Measurements from ENCODE around the gene NHSL1. TPM values are rescaled to one million over a fixed set of nuclear protein-coding genes. Genes with fewer than 3 reads are reported as not detected.

NHSL1 gene
- total RNA-seq, result under 1 TPM; 0.68 to 0.76 TPM

- Mint-ChIP-seq H3K4me3 (no peak within 1 kb of the TSS), H3K9me3 (no peaks in the 10 kb centered on the region), H3K36me3 (no peaks in the 10 kb centered on the region), H3K27me3 (peaks cover 27% of the 10 kb centered on the region), H3K27ac (no peak within 1 kb of the TSS), H3K4me1 (peaks cover 4% of the 10 kb centered on the region)
- no peak for DNase-seq
These were observed at the start of gene NHSL1 for GRCh38 chr6:138499303-138500018. Gene NHSL1, minus strand, starts transcription at chr6:138499494. Its CDS starts 204 bp downstream, at chr6:138499290.

GRCh38 chr6:138546733-138547185 lies 47.5 kb upstream of the NHSL1 start:
- peaks cover 21% of the 10 kb centered on the region for H3K27me3 Mint-ChIP-seq
- H3K4me3 Mint-ChIP-seq, result no peak overlapping the region
- H3K27ac Mint-ChIP-seq, result no peak overlapping the region
- no peaks in the 10 kb centered on the region for H3K9me3 Mint-ChIP-seq
- peaks cover 4% of the 10 kb centered on the region for H3K4me1 Mint-ChIP-seq
- peak; percentile 4 for DNase-seq
- no peaks in the 10 kb centered on the region for H3K36me3 Mint-ChIP-seq

GRCh38 chr6:138545621-138545980 lies 46.3 kb upstream of the NHSL1 start:
- no peak overlapping the region for H3K27ac Mint-ChIP-seq
- no peak overlapping the region for H3K4me3 Mint-ChIP-seq
- H3K27me3 Mint-ChIP-seq, result peaks cover 21% of the 10 kb centered on the region
- no peaks in the 10 kb centered on the region for H3K36me3 Mint-ChIP-seq
- no peaks in the 10 kb centered on the region for H3K9me3 Mint-ChIP-seq
- peaks cover 4% of the 10 kb centered on the region for H3K4me1 Mint-ChIP-seq
- no peak for DNase-seq

- H3K27ac Mint-ChIP-seq, result no peak overlapping the region
- no peak overlapping the region for H3K4me3 Mint-ChIP-seq
- peaks cover 4% of the 10 kb centered on the region for H3K4me1 Mint-ChIP-seq
- H3K9me3 Mint-ChIP-seq, result no peaks in the 10 kb centered on the region
- H3K36me3 Mint-ChIP-seq, result no peaks in the 10 kb centered on the region
- no peak for DNase-seq
- peaks cover 21% of the 10 kb centered on the region for H3K27me3 Mint-ChIP-seq
These were observed 45.2 kb upstream of the NHSL1 start for GRCh38 chr6:138544501-138544900.

- peaks cover 4% of the 10 kb centered on the region for H3K4me1 Mint-ChIP-seq
- H3K36me3 Mint-ChIP-seq, result no peaks in the 10 kb centered on the region
- H3K4me3 Mint-ChIP-seq, result no peak overlapping the region
- peaks cover 25% of the 10 kb centered on the region for H3K27me3 Mint-ChIP-seq
- H3K27ac Mint-ChIP-seq, result no peak overlapping the region
- DNase-seq, result no peak
- no peaks in the 10 kb centered on the region for H3K9me3 Mint-ChIP-seq
These were observed 44.4 kb upstream of the NHSL1 start for GRCh38 chr6:138543657-138544056.

GRCh38 chr6:138541823-138542481 lies 42.7 kb upstream of the NHSL1 start:
- H3K36me3 Mint-ChIP-seq, result no peaks in the 10 kb centered on the region
- no peak overlapping the region for H3K4me3 Mint-ChIP-seq
- peaks cover 25% of the 10 kb centered on the region for H3K27me3 Mint-ChIP-seq
- H3K9me3 Mint-ChIP-seq, result no peaks in the 10 kb centered on the region
- no peak overlapping the region for H3K27ac Mint-ChIP-seq
- DNase-seq, result no peak
- H3K4me1 Mint-ChIP-seq, result peaks cover 4% of the 10 kb centered on the region

- H3K9me3 Mint-ChIP-seq, result no peaks in the 10 kb centered on the region
- no peak overlapping the region for H3K27ac Mint-ChIP-seq
- DNase-seq, result no peak
- H3K27me3 Mint-ChIP-seq, result peaks cover 14% of the 10 kb centered on the region
- no peaks in the 10 kb centered on the region for H3K4me1 Mint-ChIP-seq
- no peaks in the 10 kb centered on the region for H3K36me3 Mint-ChIP-seq
- H3K4me3 Mint-ChIP-seq, result no peak overlapping the region
These were observed 41.2 kb upstream of the NHSL1 start for GRCh38 chr6:138540468-138540867.

- no peak for DNase-seq
- H3K4me1 Mint-ChIP-seq, result no peaks in the 10 kb centered on the region
- H3K36me3 Mint-ChIP-seq, result no peaks in the 10 kb centered on the region
- H3K27ac Mint-ChIP-seq, result no peak overlapping the region
- no peak overlapping the region for H3K4me3 Mint-ChIP-seq
- H3K27me3 Mint-ChIP-seq, result peaks cover 10% of the 10 kb centered on the region
- no peaks in the 10 kb centered on the region for H3K9me3 Mint-ChIP-seq
These were observed 40.6 kb upstream of the NHSL1 start for GRCh38 chr6:138539876-138540275.

- no peaks in the 10 kb centered on the region for H3K9me3 Mint-ChIP-seq
- no peak overlapping the region for H3K4me3 Mint-ChIP-seq
- H3K36me3 Mint-ChIP-seq, result no peaks in the 10 kb centered on the region
- H3K27ac Mint-ChIP-seq, result no peak overlapping the region
- H3K27me3 Mint-ChIP-seq, result peaks cover 5% of the 10 kb centered on the region
- no peaks in the 10 kb centered on the region for H3K4me1 Mint-ChIP-seq
- DNase-seq, result no peak
These were observed 39.2 kb upstream of the NHSL1 start for GRCh38 chr6:138538390-138539031.

- H3K36me3 Mint-ChIP-seq, result no peaks in the 10 kb centered on the region
- peaks cover 5% of the 10 kb centered on the region for H3K27me3 Mint-ChIP-seq
- DNase-seq, result no peak
- H3K27ac Mint-ChIP-seq, result no peak overlapping the region
- H3K9me3 Mint-ChIP-seq, result no peaks in the 10 kb centered on the region
- H3K4me1 Mint-ChIP-seq, result no peaks in the 10 kb centered on the region
- no peak overlapping the region for H3K4me3 Mint-ChIP-seq
These were observed 37.8 kb upstream of the NHSL1 start for GRCh38 chr6:138537106-138537505.

GRCh38 chr6:138535728-138536455 lies 36.6 kb upstream of the NHSL1 start:
- Mint-ChIP-seq H3K4me1 (no peaks in the 10 kb centered on the region), H3K9me3 (no peaks in the 10 kb centered on the region), H3K27ac (no peak overlapping the region), H3K27me3 (peaks cover 5% of the 10 kb centered on the region), H3K4me3 (no peak overlapping the region), H3K36me3 (no peaks in the 10 kb centered on the region)
- DNase-seq, result no peak

GRCh38 chr6:138533667-138534066 lies 34.4 kb upstream of the NHSL1 start:
- H3K4me1 Mint-ChIP-seq, result no peaks in the 10 kb centered on the region
- DNase-seq, result no peak
- no peaks in the 10 kb centered on the region for H3K27me3 Mint-ChIP-seq
- no peak overlapping the region for H3K4me3 Mint-ChIP-seq
- no peak overlapping the region for H3K27ac Mint-ChIP-seq
- H3K36me3 Mint-ChIP-seq, result no peaks in the 10 kb centered on the region
- H3K9me3 Mint-ChIP-seq, result no peaks in the 10 kb centered on the region

GRCh38 chr6:138531387-138531786 lies 32.1 kb upstream of the NHSL1 start:
- Mint-ChIP-seq H3K4me3 (no peak overlapping the region), H3K9me3 (no peaks in the 10 kb centered on the region), H3K4me1 (no peaks in the 10 kb centered on the region), H3K27ac (no peak overlapping the region), H3K36me3 (no peaks in the 10 kb centered on the region), H3K27me3 (peaks cover 8% of the 10 kb centered on the region)
- DNase-seq, result no peak

- Mint-ChIP-seq H3K4me3 (no peak overlapping the region), H3K4me1 (no peaks in the 10 kb centered on the region), H3K27ac (no peak overlapping the region), H3K9me3 (no peaks in the 10 kb centered on the region), H3K36me3 (no peaks in the 10 kb centered on the region), H3K27me3 (peaks cover 11% of the 10 kb centered on the region)
- no peak for DNase-seq
These were observed 30.2 kb upstream of the NHSL1 start for GRCh38 chr6:138529478-138529877.

- Mint-ChIP-seq H3K27ac (no peak overlapping the region), H3K9me3 (no peaks in the 10 kb centered on the region), H3K27me3 (peaks cover 11% of the 10 kb centered on the region), H3K4me1 (no peaks in the 10 kb centered on the region), H3K4me3 (no peak overlapping the region), H3K36me3 (no peaks in the 10 kb centered on the region)
- DNase-seq, result no peak
These were observed 29.7 kb upstream of the NHSL1 start for GRCh38 chr6:138528956-138529355.

Measured in activated naive CD8-positive, alpha-beta T cell treated with anti-CD3 and anti-CD28 coated beads for 36 hours (primary cell).